Sigmoid colon (tissue), 4 donors: ENCODE results near the gene GRID1.

Source experiments
- POLR2AphosphoS5 ChIP-seq, 4 donors: sonication (generic); formaldehyde crosslinking; IDR thresholded peaks; one replicate each; pipeline ENCODE4 v1.6.1; 2017; ENCODE audit warnings: antibody characterized with exemption in 4 of 4
- TF ChIP-seq, protein P1 (sequence below), 4 experiments: fragments of 450-650 bp in 3 of 4; fragments of 200-600 bp in 1 of 4; IDR thresholded peaks; one replicate each; pipeline ENCODE4 v1.5.1; 2016 to 2019; ENCODE audit warnings: antibody characterized with exemption in 4 of 4, mild to moderate bottlenecking in 3 of 4, moderate library complexity in 2 of 4

DNA sequence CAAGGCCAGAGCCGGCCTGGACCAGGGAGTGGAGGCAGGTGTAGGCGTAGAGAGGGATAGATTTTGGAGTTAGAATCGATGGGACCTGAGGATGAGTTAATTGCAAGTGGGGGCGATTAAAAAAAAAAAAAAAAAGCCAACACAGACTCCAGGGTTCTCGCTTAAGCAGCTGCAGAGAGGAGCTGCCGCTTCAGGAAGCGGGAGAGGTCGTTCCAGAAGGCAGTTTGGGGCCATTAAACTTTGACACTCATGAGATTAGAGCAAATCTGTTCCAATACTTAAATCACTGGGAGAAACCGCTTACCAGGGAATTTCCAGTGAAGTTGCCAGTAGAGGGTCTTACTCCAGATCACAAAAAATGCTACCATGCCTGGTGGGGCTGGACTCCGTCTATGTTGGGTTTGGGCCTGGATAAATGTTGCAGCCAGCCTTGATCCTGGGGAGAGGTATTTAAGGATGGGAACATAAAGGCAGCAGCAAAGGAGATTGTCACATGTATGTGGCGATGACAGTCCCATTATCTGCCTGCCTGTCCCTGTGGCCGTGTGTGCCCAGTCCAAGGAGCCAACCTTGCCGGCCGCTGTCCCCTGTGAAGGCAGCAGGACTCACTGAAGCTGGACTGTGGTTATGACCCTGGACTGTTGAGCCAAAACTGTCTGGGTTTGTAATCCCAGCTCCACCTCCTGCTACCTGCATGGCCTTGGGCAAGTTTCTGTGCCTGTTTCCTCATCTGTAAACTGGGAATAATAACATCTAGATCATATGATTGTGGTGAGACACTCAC is 23.9 kb upstream of the GRID1 start:
- TF ChIP-seq, protein P1, sequence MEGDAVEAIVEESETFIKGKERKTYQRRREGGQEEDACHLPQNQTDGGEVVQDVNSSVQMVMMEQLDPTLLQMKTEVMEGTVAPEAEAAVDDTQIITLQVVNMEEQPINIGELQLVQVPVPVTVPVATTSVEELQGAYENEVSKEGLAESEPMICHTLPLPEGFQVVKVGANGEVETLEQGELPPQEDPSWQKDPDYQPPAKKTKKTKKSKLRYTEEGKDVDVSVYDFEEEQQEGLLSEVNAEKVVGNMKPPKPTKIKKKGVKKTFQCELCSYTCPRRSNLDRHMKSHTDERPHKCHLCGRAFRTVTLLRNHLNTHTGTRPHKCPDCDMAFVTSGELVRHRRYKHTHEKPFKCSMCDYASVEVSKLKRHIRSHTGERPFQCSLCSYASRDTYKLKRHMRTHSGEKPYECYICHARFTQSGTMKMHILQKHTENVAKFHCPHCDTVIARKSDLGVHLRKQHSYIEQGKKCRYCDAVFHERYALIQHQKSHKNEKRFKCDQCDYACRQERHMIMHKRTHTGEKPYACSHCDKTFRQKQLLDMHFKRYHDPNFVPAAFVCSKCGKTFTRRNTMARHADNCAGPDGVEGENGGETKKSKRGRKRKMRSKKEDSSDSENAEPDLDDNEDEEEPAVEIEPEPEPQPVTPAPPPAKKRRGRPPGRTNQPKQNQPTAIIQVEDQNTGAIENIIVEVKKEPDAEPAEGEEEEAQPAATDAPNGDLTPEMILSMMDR (IDR thresholded peaks at IDR 0.05) = no peak
- TF ChIP-seq POLR2AphosphoS5 (IDR thresholded peaks at IDR 0.05) = no peak
